ENCODE measurements around the gene CLASP1.

CLASP1 gene

DNA sequence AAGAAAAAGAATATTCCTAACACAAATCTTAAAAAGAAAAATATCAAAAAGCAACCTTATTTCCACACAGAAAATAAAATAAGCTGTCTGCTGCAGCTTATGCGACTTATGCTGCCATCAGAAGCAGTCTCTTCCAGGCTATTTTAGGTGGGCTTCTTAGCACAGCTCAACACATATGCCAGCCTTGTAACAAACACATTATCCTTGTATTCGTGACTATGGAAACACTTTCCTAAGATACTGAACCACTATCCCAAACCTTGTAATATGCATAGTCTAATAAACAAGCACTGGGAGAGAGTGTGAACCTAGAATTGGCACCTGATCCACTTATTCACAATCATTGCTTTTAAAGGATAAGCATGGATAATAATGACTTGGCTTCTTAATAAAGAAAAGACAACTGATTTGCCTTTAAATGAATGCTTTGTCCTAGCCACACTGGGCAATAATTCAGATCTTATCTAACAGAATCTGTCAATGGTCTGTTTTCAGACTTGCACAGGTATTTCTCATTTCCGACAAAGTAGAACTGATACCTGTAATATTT, 158.6 kb downstream of the CLASP1 start:
- TF ChIP-seq, protein P1, sequence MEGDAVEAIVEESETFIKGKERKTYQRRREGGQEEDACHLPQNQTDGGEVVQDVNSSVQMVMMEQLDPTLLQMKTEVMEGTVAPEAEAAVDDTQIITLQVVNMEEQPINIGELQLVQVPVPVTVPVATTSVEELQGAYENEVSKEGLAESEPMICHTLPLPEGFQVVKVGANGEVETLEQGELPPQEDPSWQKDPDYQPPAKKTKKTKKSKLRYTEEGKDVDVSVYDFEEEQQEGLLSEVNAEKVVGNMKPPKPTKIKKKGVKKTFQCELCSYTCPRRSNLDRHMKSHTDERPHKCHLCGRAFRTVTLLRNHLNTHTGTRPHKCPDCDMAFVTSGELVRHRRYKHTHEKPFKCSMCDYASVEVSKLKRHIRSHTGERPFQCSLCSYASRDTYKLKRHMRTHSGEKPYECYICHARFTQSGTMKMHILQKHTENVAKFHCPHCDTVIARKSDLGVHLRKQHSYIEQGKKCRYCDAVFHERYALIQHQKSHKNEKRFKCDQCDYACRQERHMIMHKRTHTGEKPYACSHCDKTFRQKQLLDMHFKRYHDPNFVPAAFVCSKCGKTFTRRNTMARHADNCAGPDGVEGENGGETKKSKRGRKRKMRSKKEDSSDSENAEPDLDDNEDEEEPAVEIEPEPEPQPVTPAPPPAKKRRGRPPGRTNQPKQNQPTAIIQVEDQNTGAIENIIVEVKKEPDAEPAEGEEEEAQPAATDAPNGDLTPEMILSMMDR (IDR thresholded peaks at IDR 0.05; ENCODE audit: insufficient read depth, low read depth, low read length, missing control alignments): no peak
- H3K4me3 ChIP-seq (ENCODE audit: low read length): no peak overlapping the region

DNA sequence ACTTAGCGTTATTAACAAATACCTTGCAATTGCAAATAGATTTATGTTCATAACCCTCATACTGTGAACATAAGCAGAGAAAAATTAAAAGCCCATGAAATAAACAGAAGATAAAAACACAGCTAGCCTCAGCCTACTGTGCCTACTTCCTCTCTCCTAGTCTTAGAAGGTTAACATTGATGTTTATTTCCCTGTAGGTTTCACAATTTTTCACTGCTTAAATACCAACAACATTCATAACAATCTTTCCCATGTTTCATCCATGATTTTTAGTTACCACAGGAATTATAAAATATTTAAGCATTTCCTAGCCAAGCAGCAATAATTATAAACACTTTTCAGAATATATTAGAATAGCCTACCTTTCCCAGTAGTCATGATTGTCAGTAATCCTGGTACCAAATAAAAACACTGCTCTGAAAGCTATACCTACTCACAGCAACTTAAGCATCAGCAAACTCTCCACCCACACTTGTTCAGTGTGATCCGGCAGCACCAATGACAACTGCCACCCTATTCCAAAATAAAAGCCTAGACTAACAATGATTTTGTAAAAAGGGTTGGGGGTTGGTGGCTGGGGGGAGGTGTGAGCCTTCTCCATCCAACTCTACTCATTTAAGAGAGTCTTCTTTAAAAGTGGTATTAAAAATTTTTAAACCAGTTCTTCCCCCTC, 159.2 kb downstream of the CLASP1 start:
- DNase-seq (ENCODE audit: low read depth): no peak
- TF ChIP-seq, protein P1 (IDR thresholded peaks at IDR 0.05; ENCODE audit: insufficient read depth, low read depth, low read length, missing control alignments): no peak

More for the DNA sequence above, 158.6 kb downstream of the CLASP1 start:
- DNase-seq (ENCODE audit: low read depth): no peak

DNA sequence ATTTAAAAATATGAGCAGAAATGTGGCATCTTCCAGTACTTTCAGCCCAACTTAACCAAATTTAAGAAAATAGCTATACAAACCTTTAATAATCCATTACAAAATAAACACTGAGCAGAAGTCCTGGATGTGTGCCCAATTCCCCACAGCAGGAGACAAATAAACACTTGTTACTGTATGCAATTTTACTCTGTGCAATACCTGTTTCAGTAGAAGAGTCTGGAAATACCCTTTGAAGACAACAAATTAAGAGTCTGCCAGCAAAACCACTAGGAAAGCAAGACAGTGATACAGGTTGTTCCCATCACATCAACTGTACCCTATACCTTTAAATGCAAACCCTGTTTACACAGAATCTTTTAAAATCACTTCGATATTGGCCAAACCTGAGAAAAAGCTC, 160.0 kb downstream of the CLASP1 start:
- H3K4me3 ChIP-seq (ENCODE audit: low read length): peak overlapping the region; percentile 16
- DNase-seq (ENCODE audit: low read depth): peak; percentile 72
- TF ChIP-seq, protein P1 (IDR thresholded peaks at IDR 0.05; ENCODE audit: insufficient read depth, low read depth, low read length, missing control alignments): no peak

More for the DNA sequence above, 159.2 kb downstream of the CLASP1 start:
- H3K4me3 ChIP-seq (ENCODE audit: low read length): peak overlapping the region; percentile 16

DNA sequence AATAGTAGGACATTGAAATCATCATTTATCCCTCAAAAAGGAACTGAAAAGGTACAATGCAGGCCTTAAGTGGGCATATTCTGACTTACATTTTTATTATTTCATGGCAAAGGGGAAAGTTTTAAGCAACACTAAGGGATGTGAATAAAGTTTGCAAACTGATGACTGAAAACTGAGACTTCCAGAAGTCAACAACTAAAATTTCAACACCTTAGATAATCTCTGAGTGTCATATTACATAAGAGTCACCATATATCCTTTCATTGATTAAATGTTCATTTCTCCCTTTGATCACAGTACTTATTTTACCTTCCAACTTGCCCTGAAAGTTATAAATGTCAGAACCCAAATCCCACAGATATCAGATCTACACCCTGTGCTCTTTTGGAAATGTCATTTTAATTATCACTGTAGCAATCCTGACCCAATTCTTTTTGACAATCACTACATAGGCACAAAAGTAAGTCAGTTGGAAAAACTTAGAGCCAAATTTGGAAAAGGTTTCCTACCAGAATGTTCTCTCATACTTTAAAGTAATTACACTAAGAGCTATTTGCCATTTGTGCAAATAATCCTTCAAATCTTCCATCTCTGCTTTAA, 163.0 kb downstream of the CLASP1 start:
- TF ChIP-seq, protein P1 (IDR thresholded peaks at IDR 0.05; ENCODE audit: insufficient read depth, low read depth, low read length, missing control alignments): no peak
- no peak overlapping the region for H3K4me3 ChIP-seq (ENCODE audit: low read length)
- peak; percentile 45 for DNase-seq (ENCODE audit: low read depth)

DNA sequence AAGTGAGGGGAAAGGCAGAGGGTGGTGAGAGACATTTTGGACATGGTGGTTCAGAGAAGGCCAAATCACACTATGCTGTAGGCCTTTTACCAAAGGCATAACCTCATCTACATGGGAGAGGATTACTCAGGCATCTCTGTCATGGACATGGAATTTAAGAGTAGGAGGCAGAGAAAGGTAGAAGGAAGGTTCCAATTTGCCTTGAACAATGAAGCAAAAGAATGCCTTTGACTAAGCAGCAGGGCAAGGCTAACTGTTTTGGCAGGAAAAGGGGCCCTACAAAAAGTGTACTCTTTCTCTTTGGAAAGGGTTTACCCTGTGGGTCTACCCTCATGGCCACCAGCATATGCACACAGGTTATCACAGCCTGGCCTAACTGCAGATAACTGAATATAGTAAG, 164.2 kb downstream of the CLASP1 start:
- TF ChIP-seq, protein P1 (IDR thresholded peaks at IDR 0.05; ENCODE audit: insufficient read depth, low read depth, low read length, missing control alignments): no peak
- DNase-seq (ENCODE audit: low read depth): peak; percentile 94
- H3K4me3 ChIP-seq (ENCODE audit: low read length): no peak overlapping the region

DNA sequence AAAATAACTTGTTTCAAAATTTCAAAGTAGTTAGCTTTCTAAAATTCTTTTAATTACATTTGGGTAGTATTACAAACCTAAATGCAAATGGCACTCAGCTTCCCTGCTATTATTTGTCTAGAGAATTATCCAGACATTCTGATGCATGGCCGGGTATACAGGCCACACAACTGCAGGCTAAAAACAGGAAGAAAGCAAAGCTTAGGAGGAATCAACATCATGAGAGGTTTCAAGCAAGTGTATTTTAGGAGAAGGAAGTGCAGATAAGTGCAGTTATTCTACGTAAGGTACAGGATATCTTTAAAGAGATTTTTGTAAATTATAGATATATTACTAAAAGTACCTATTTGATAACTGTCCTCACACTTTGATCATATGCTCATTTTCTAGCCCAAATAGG, 165.4 kb downstream of the CLASP1 start:
- DNase-seq (ENCODE audit: low read depth): no peak
- TF ChIP-seq, protein P1 (IDR thresholded peaks at IDR 0.05; ENCODE audit: insufficient read depth, low read depth, low read length, missing control alignments): no peak
- H3K4me3 ChIP-seq (ENCODE audit: low read length): no peak overlapping the region
